ENCODE data around the gene C14orf180.

C14orf180 gene

GRCh38 chr14:104561632-104562495 lies 17.7 kb upstream of the C14orf180 start:
- DNase-seq = peak; percentile 22

GRCh38 chr14:104562606-104563005 lies 17.0 kb upstream of the C14orf180 start:
- no peak for DNase-seq

DNA sequence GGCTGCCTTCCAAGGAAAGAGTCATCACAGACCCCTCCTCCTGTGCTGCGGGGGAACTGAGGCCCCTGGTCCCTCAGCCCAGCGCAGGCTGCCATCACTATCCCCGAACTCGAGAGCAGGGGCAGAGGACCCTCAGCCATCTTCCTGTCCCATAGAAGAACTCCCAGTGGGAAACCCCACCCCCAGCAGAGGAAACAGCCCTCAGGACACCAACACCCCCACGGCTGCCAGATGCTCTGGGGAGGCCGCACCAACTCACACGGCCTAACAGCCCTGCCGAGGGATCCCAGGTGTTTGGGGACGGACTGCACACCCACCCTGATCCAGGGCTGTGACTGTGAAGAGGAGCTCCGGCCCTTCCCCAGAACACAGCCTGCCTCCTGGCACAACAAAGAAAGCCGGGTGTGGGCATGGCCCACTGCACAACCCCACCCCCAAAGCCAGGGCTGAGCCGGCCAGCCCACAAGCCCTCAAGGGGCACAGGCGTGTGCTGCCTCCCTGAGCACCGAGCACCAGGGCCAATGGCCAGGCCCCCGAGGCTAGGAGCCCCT lies 16.3 kb upstream of the C14orf180 start:
- peak; percentile 21 for DNase-seq

DNA sequence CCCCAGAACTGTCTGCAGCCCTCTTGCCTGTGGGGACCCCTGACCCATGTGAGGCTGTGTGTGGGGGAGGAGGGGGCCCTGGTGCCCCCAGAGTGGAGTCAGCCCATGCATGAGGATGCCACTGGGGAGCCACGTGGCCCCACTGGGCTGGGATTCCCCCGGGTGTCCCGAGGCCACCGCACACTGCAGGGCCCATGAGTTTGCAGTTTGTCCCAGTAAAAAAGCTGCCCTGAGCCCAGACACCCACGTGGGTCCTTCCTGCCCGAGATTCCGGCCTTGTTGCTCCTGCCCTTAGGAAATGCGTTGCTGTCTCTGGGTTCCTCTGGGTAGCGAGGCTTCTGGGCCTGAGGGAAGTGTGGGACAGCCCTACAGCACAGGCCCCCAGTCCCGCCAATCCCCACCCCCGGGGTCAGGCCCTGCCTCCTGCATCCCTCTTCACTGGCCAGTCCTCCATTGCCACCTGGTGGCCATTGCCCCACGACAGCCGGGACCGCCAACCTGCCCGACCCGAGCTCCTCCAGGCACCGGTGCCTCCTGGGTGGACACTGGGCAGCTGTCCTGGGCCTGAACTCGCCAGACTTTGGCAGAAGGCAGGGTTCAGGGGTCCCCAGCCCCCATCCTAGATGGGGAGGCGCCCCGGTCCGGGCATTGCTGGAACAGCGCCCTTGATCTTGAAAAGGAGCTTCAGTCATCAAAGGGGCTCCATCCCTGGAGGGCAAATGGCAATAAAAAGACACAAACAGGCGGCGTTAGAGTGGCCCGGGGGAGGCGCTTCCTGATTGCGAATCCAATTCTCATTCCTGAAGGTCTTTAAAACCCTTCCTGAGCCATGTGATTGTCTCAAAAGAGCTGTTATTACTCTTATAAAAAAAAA lies 15.6 kb upstream of the C14orf180 start:
- peak; percentile 91 for DNase-seq

GRCh38 chr14:104564744-104565679 lies 14.6 kb upstream of the C14orf180 start:
- no peak for DNase-seq

- no peak for DNase-seq
Observed at GRCh38 chr14:104567141-104567956, 12.2 kb upstream of the C14orf180 start.

- DNase-seq = no peak
Observed at GRCh38 chr14:104567957-104568225, 11.7 kb upstream of the C14orf180 start.

GRCh38 chr14:104568620-104569019 lies 10.9 kb upstream of the C14orf180 start:
- DNase-seq = no peak

DNA sequence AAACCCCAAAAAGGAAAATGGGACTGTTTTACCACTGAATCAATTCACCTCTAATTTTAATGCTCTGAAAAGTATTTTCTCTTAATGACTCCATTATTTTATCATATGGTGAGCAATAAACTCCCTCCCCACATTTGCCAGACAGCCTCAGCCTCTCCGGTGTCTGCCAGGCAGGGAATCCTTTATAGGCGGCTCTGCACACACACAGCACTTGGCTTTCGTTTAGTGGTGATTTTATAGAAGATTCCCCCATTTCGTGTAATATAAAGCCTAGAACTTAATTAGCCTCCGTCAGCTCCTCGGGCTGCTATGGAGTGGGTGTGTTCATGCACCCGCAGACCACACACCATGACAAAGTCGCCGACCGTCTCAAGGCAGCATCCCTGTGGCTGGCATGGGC lies 10.1 kb upstream of the C14orf180 start:
- DNase-seq = no peak

DNA sequence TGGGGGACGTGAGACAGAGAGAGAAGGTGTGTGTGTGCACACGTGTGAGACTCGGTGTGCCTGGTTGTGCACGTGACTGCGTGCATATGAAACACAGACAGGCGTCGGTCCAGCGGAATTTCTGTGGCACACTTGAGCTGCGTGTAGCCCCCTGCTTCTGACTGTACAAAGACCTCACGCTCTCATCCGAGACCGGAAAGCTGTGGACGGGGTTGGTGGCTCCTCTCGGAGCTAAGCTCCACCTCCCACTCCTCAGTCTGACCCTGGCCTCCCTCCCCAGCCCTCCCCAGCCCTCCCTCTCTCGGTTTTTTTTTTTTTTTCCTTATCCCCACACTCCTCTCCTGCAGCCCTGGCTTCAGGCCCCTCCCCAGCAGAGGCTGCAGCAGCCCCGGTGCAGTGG lies 8.3 kb upstream of the C14orf180 start:
- DNase-seq = peak; percentile 80

- no peak for DNase-seq
Observed at GRCh38 chr14:104572024-104572626, 7.4 kb upstream of the C14orf180 start.

DNA sequence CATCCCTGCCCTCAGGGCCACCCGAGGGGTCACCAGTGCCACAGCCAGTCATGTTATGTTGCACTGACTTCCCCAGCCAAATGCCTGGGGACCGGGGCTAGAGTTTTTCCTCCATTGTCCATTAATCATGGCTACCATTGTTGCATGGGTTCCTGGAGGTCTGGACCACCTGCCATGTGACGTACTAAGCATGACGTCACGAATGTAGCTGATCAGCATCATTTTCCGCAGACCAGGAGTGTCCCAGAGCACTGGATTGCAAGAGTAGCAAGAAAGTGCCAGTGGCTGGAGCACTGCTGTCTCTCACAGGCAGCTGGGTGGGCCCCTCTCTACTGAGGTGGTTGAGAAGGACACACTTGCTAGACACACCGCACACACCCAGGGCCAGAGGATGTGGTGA lies 6.9 kb upstream of the C14orf180 start:
- DNase-seq = peak; percentile 15

GRCh38 chr14:104573930-104574329 lies 5.6 kb upstream of the C14orf180 start:
- DNase-seq = peak; percentile 88

DNA sequence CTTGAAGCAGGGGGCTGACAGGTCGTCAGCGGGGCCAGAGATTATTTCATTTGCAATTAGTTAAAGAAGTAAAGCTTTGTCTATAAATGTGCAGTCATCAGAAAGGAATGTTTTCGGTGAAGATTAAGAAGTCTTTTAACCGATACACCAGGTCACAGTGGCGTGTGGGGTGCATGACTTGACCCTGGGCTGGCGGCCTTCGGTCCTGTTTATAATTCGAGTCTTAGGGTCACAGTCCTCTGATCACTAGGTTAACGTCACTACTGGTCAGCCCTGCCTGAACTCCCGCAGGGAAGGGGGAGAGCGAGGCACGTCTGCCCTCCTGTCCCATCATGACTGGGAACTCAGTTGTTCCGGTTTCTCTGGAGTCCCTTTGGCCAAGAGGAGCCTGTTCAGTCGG lies 5.0 kb upstream of the C14orf180 start:
- peak; percentile 53 for DNase-seq

- DNase-seq = no peak
Observed at GRCh38 chr14:104574978-104575583, 4.5 kb upstream of the C14orf180 start.

- DNase-seq = peak; percentile 26
Observed at GRCh38 chr14:104576232-104576969, 3.2 kb upstream of the C14orf180 start.

- no peak for DNase-seq
Observed at GRCh38 chr14:104576970-104577332, 2.6 kb upstream of the C14orf180 start.

- DNase-seq = no peak
Observed at GRCh38 chr14:104577426-104577825, 2.1 kb upstream of the C14orf180 start.

- no peak for DNase-seq
Observed at GRCh38 chr14:104577847-104578301, 1.7 kb upstream of the C14orf180 start.

GRCh38 chr14:104578321-104578720 lies 1.2 kb upstream of the C14orf180 start:
- no peak for DNase-seq

All from eye (tissue), 1 donor.